SK-N-DZ (cell line): ENCODE measurements around the gene ABCA7.

Experiments
- DNase-seq: peaks from one replicate; pipeline ENCODE4 v3.0.0-alpha.2; 2015; ENCODE audit warnings: low spot score

ABCA7 gene

DNA sequence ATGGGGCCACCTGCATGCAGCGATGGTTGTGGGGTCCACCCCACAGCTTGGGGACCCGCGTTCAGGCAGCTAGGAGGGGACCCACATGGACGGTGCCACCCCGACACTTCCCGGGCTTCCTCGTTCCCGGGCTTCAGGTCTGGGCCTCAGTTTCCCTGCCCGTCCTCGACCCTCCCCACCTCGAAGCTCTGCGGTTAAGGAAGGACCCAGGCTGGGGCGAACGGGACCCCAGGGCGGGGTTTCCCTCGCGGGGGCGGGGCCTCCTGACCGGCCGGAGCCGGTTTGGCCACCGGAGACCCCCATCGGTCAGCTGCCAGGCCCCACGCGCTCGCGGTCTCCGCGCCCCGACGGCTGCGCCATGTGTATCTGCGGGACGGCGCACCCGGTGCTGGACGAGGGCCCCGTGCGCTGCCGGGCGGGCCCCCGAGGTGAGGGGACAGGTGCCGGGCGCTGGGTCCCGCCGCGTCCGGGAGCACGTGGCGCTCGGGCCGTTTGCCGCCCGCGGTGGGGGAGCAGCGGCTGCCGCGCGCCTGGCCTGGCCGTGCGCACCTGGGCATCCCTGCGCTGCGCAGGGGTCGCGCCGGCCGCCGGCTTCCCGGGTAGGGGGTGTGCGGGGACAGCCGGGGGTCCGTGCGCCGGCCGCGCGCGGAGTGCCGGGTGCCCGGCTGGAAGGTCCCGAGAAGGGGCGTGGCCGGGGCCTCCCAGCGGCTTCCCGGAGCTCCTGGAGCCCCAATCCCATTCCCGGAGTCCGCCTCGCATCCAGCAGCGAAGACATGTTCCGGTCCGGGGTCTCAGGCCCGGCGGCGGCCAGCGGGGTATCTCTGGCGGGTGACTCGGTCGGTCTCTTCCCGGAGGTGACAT, 31.3 kb downstream of the ABCA7 start:
- DNase-seq, result no peak

DNA sequence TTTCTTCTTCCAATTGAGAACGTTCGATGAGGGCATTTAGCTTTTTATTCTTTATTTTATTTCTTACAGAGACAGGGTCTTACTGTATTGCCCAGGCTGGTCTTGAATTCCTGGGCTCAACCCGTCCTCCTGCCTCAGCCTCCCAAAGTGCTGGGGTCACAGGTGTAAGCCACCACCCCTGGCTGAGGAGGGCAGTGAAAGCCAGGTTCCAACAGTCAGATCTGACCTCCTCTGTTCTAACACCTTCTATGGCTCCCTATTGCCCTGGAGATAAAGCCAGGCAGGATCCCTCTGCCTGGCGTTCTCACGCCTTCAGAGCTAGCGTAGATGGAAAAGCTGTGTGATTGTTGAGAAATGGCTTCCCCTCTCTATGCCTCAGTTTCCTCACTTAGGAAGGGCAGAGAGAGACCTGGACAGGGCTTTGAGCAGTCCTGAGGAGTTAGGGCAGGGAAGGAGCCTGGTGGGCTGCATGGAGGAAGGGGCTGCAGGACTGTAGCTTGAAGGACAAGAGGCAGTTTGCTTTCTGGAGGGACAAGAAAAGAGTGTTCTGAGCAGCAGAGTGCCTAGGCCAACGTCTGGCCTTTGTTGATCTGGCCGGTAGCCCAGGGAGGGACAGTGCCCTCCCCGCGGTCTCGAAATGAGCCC, 32.6 kb downstream of the ABCA7 start:
- DNase-seq, result no peak

DNA sequence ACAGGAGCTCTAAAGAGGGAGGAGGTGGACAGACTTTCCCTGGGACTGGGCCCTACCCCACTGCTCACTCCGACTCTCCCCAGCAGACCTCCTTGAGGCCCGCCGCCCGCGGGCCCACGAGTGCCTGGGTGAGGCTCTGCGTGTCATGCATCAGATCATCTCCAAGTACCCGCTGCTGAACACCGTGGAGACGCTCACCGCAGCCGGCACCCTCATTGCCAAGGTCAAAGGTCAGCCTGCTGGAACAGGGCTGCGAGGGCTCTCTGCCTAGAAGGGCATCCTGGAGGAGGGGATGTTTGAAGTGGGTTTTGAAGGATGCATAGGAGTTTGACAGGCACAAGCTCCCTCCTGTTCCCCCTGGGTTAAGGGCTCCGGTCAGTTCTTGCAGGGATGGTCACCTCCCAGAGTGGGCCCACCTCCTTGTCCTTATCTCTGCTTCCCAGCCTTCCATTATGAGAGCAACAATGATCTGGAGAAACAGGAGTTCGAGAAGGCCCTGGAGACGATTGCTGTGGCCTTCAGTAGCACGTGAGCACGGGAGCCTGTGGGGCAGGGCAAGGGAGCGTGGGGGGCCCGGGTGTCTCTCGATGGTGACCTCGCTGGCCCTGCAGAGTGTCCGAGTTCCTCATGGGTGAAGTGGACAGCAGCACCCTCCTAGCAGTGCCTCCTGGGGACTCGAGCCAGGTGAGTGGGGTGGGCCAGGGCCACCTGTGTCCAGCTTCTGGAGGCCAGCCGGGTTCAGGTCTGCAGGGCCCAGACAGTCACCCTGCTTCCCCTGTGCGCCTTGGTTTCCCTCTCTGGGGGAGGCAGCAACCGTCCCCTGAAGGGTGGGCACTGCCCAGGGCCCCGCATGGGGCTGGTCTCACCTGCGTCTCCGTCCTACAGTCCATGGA, 33.4 kb downstream of the ABCA7 start:
- DNase-seq, result no peak

DNA sequence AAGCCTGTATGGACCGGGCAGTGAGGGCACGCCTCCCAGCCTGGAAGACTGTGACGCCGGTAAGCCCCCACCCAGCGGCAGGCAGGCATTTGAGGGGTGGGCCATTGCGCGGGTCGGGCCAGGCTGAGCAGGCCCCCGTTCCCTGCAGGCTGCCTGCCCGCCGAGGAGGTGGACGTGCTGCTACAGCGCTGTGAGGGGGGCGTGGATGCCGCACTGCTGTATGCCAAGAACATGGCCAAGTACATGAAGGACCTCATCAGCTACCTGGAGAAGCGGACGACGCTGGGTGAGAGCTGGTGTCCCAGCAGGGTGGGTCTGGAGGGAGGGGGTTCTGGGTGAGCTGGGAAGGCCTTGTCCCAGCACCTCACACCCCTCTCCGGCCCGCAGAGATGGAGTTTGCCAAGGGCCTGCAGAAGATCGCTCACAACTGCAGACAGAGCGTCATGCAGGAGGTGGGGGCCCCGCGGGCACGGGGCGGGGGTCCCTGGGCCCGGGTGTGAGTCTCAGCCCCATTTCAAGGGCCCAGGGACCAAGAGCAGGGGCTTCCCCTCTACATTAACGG, 34.1 kb downstream of the ABCA7 start:
- no peak for DNase-seq

DNA sequence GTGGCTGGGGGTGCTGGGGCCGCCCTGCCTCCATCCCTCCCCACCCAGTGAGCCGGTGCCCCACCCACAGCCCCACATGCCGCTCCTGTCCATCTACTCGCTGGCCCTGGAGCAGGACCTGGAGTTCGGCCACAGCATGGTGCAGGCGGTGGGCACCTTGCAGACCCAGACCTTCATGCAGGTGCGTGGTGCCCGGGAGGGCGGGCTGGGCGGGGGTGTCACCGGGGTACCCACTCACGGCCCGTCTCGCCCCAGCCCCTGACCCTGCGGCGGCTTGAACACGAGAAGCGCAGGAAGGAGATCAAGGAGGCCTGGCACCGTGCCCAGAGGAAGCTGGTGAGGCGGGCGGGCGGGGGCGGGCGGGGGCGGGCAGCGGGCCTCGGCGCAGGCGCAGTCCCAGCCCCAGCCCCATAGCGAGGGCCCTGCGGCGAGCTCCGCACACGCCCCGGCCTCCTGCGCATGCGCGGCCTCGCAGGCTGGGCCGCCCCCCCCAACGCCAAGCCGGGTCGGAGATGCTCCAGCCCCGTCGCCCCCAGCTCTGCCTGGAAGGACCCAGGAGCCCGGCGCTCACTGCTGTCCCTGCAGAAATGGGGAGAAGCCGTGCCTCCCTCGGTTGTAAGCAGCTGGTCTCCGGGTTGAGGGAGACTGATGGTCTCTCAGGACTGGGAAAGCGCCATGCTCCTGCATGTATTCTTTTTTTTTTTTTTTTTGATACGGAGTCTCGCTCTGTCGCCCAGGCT, 34.8 kb downstream of the ABCA7 start:
- peak; percentile 70 for DNase-seq

DNA sequence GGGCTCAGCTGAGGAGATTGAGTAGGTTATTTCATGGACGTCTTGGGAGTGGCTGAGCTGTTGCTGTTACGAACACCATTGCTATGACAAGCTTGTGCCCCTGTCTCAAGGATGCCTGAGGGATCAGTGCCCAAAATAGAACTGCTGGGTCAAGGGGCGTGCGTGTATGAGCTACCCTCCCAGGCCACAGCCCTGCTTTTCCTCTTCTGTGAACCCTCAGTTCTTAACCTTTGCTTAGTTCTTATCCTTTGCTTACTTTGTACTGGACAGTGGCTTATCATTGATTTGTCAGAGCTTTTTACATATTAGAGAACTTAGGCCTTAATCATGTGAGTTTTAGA, 36.1 kb downstream of the ABCA7 start:
- no peak for DNase-seq

DNA sequence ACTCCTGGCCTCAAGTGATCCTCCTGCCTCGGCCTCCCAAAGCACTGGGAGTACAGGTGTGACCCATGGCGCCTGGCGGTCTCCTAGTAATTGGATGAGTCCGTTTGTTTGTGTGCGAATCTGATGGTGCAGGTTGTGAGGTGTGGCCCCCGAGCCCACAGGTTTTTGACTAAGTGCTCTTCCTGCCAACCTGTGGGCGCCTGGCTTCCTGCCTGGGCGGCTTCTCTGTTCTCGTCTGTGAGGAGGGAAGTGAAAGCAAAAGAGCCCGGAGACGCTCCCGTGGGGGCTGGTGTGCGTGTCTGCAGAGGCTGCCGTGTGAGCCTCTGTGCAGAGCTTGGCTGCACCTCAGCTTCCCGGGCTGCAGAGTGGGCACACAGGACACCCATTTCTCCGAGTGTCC, 37.0 kb downstream of the ABCA7 start:
- DNase-seq, result no peak

DNA sequence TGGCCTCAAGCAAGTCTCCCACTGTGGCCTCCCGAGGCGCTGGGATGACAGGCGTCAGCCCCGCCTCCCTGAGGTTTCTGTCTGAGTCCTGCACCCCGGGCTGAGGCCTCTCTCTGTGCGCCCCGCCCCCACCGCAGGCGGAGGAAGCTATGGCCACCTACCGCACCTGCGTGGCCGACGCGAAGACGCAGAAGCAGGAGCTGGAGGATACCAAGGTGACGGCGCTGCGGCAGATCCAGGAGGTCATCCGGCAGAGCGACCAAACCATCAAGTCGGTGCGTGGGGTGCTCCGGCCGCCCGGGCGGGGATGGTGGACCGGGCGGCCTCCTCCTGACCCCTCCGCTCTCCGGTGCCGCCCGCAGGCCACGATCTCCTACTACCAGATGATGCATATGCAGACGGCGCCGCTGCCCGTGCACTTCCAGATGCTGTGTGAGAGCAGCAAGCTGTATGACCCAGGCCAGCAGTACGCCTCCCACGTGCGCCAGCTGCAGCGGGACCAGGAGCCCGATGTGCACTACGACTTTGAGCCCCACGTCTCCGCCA, 39.7 kb downstream of the ABCA7 start:
- DNase-seq, result peak; percentile 83

DNA sequence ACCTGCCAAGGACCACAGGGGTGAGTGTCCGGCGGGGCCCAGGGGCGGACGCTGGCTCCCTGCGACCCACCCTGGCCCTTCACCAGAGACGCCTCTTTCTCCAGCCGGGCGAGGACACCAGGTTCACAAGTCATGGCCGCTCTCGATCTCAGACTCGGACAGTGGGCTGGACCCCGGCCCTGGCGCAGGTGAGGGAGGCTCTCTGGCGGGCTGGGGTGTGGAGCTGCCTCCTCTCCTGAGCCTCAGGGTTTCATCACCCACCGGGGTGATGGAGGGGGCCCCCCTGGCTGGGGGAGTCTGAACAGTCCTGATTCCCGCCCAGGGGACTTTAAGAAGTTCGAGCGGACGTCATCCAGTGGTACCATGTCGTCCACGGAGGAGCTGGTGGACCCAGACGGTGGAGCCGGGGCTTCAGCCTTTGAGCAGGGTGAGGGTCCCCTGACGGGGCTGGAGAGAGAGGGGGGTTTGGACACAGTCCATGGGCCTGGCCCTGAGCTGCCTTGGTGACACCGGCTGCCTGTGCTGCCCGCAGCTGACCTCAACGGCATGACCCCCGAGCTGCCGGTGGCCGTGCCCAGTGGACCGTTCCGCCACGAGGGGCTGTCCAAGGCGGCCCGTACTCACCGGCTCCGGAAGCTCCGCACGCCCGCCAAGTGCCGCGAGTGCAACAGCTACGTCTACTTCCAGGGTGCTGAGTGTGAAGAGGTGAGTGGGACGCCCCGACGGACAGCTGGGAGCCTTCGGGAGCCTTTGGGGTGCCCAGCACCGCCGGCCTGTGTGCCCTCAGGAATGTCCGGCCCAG, 40.7 kb downstream of the ABCA7 start:
- no peak for DNase-seq

DNA sequence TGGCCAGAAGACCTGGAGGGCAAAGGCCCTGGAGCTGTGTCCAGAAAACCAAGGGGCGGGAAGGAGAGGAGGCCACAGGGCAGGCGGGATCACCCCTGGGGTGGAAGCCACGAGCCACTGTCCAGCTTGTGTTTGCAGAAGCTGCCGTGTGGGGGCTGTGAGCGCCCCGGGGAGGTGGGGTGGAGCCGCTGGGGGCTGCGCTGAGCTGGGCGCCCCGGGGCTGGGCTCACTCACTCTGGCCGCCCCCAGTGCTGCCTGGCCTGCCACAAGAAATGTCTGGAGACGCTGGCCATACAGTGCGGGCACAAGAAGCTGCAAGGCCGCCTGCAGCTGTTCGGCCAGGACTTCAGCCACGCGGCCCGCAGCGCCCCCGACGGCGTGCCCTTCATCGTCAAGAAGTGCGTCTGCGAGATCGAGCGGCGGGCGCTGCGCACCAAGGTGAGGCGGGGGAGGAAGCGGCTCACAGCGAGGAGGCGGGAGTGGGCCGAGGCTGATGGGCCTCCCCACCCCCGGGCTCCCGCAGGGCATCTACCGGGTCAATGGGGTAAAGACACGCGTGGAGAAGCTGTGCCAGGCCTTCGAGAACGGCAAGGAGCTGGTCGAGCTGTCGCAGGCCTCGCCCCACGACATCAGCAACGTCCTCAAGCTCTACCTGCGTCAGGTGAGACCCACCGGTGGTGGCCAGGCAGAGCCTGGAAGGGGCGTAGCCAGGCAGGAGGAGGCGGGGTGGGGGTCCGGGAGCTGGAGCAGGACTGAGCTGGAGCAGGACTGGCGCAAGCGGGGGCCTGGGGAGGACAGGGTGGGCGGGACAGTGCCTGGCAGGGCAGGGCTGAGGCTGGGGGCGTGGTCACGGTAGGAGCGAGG, 41.6 kb downstream of the ABCA7 start:
- DNase-seq, result peak; percentile 70

DNA sequence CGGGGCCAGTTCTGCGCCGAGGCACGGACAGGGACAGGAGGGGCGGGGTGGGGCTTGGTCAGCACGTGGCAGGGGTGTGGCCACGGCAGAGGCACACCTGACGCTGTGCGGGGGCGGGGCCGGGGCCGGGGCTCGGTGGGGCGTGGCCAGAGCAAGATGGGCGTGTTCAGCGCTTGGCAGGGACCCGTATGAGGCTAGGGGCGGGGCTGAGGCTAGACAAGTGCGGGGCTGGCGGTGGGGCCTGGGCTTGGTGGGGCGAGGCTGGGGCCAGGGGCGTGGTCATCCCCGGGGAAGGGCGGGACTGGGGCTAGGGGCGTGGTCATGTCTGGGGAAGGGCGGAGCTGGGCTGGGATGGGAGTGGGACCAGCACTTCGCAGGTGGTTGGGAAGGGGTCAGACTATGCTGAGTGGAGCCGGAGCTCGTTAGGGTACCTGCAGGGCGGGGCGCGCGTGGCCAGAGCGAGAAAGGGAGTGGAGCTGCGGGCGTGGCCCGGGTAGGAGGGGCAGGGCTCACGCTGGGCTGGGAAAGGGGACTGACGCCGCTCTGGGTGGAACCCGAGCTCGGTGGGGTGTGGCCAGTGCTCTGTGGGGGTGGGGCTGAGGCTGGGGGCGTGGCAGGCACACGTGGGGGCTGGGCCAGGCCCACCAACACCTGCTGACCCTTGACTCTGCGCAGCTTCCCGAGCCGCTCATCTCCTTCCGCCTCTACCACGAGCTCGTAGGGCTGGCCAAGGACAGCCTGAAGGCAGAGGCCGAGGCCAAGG, 42.4 kb downstream of the ABCA7 start:
- peak; percentile 78 for DNase-seq

DNA sequence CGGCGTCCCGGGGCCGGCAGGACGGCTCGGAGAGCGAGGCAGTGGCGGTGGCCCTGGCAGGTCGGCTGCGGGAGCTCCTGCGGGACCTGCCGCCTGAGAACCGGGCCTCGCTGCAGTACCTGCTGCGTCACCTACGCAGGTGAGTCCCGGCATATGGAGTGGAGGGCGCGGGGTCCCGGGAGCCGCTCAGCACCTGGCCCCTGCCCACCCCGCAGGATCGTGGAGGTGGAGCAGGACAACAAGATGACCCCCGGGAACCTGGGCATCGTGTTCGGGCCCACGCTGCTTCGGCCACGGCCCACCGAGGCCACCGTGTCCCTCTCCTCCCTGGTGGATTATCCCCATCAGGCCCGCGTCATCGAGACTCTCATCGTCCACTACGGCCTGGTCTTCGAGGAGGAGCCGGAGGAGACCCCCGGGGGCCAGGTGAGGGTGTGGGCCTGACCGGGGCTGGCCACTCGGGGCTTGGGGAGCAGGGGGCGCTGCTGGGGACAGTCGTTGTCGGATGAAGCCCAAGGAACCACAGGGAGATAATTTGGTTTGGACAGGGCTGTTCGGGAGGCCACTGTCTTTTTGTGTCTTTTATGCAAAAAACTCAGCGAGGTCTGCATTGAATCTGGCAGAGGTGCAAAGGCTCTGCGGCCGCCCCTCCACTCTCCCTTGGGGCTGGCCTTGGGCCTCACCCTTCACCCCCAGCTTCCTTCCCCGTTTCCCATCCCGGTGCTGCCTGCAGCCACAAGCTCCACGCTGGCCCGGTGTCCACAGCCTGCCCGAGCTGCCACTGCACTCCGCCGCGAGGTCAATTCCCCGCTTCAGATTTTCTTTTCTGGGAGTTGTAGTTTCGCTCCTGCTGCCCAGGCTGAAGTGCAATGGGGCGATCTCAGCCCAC, 43.3 kb downstream of the ABCA7 start:
- no peak for DNase-seq

DNA sequence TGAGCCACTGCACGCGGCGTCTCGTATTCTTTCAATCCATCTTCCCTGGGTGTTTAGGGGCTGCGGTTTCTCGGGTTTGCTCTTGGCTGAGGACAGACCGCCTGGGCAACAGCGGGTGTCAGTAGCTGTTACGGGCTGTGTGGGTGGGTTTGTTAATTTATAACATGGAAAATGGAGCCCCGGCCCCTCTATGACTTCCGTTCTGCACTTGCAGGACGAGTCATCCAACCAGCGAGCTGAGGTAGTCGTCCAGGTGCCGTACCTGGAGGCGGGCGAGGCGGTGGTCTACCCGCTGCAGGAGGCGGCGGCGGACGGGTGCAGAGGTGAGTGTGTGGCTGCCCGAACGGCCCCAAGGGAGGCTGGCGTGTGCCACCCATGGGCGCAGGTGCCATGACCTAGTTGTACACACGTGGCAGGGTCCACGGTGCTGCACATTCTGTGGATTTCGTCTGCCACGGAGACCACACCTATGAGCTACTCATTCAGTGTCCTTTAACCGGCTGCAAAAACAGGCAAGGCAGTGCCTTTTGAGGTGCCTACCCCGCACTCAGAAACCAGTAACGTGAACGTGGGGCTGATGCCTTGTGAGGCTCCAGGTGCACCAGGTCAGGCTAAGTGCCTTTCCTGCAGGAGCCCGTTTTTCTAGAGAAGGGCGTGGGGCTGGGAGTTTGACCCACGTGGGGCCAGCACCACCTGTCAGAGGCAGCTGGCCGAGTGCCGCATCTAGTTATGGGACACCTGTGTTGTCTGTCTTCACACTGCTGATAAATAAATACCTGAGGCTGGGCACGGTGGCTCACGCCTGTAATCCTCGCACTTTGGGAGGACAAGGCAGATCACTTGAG, 44.3 kb downstream of the ABCA7 start:
- DNase-seq, result no peak

DNA sequence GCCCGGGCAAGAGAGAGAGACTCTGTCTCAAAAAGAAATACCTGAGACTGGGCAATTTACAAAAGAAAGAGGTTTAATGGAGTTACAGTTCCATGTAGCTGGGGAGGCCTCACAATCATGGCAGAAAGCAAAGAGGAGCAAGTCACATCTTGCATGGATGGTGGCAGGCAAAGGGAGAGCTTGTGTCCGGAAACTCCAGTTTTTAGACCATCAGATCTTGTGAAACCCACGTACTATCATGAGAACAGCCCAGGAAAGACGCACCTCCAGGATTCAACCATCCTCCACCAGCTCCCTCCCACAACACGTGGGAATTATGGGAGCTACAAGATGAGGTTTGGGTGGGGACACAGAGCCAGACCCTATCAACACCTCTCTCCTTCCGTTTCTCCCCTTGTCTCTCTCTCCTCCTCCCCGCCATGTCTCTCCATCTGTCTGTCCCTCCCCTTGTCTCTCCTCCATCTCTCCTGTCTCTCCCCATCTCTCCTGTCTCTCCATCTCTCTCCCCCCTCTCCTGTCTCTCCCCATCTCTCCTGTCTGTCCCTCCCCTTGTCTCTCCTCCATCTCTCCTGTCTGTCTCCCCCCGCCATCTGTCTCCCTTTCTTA, 45.2 kb downstream of the ABCA7 start:
- no peak for DNase-seq

DNA sequence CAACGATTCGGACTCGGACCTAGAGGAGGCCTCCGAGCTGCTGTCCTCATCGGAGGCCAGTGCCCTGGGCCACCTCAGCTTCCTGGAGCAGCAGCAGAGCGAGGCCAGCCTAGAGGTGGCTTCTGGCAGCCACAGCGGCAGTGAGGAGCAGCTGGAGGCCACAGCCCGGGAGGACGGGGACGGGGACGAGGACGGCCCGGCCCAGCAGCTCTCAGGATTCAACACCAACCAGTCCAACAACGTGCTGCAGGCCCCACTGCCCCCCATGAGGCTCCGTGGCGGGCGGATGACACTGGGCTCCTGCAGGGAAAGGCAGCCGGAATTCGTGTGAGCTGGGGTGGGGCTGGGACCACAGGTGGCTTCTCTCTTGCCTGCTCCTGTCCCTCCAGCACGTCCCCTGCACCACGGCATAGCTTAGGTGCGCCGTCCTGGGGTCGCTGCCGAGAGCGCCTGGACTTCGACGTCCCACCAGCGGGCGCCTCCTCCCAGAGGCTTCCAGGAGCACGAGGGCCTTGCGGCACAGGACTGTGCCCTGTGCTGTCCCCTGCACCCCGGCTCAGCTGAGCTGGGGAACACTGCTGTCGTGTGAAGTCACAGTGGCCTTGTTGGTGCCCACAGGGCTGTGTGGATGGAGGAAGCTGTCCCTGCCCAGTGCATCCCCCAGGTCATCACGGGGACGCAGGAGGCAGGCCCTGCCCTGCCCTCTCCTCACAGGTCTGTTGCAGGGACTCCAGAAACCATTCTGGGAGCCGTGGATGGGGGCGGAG, 46.0 kb downstream of the ABCA7 start:
- DNase-seq, result no peak
